Effector memory CD8-positive, alpha-beta T cell (primary cell): ENCODE measurements around the gene DIP2B.
A peak's percentile ranks its signal among the peaks of the same experiment; 100 is the strongest.
"Not testable (repeated sequence)": the region's sequence is repeated elsewhere in the genome, so short reads cannot be mapped to it uniquely, and the experiment has no call there.

Experiments used
- ATAC-seq: fragments of 150-1000 bp; cut with Tn5 transposase; replicated peaks from 2 replicates; pipeline ENCODE4 v1.10.0; 2021; ENCODE audit warnings: mild to moderate bottlenecking, moderate library complexity
- DNase-seq, 3 experiments: peaks; one replicate each; pipeline ENCODE4 v3.0.0; 2021
- H3K27ac Mint-ChIP-seq, 2 donors: one replicate each; pipeline ENCODE4 v1.8.0; 2022; ENCODE audit warnings: mild to moderate bottlenecking in 2 of 2, mixed read lengths in 2 of 2, moderate library complexity in 2 of 2
- H3K27me3 Mint-ChIP-seq, 2 donors: one replicate each; pipeline ENCODE4 v1.8.0; 2022; ENCODE audit warnings: mixed read lengths in 2 of 2
- H3K36me3 Mint-ChIP-seq: one replicate; pipeline ENCODE4 v1.8.0; 2022; ENCODE audit warnings: mild to moderate bottlenecking, moderate library complexity, mixed read lengths; ENCODE audit not compliant: insufficient read depth
- H3K4me1 Mint-ChIP-seq, 2 donors: one replicate each; pipeline ENCODE4 v1.8.0; 2022; ENCODE audit warnings: low read depth in 2 of 2, mixed read lengths in 2 of 2
- H3K4me3 Mint-ChIP-seq, 2 donors: one replicate each; pipeline ENCODE4 v1.8.0; 2022; ENCODE audit warnings: mild to moderate bottlenecking in 2 of 2, mixed read lengths in 2 of 2, moderate library complexity in 2 of 2
- H3K9me3 Mint-ChIP-seq, 2 donors: one replicate each; pipeline ENCODE4 v1.8.0; 2022; ENCODE audit warnings: mixed read lengths in 2 of 2
- total RNA-seq, 9 experiments: gene quantifications; one replicate each; lab custom pipeline; 2026; lab: John Stamatoyannopoulos, UW

The DIP2B gene, protein sequence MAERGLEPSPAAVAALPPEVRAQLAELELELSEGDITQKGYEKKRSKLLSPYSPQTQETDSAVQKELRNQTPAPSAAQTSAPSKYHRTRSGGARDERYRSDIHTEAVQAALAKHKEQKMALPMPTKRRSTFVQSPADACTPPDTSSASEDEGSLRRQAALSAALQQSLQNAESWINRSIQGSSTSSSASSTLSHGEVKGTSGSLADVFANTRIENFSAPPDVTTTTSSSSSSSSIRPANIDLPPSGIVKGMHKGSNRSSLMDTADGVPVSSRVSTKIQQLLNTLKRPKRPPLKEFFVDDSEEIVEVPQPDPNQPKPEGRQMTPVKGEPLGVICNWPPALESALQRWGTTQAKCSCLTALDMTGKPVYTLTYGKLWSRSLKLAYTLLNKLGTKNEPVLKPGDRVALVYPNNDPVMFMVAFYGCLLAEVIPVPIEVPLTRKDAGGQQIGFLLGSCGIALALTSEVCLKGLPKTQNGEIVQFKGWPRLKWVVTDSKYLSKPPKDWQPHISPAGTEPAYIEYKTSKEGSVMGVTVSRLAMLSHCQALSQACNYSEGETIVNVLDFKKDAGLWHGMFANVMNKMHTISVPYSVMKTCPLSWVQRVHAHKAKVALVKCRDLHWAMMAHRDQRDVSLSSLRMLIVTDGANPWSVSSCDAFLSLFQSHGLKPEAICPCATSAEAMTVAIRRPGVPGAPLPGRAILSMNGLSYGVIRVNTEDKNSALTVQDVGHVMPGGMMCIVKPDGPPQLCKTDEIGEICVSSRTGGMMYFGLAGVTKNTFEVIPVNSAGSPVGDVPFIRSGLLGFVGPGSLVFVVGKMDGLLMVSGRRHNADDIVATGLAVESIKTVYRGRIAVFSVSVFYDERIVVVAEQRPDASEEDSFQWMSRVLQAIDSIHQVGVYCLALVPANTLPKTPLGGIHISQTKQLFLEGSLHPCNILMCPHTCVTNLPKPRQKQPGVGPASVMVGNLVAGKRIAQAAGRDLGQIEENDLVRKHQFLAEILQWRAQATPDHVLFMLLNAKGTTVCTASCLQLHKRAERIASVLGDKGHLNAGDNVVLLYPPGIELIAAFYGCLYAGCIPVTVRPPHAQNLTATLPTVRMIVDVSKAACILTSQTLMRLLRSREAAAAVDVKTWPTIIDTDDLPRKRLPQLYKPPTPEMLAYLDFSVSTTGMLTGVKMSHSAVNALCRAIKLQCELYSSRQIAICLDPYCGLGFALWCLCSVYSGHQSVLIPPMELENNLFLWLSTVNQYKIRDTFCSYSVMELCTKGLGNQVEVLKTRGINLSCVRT (N-terminal part only)
- total RNA-seq: 66.9 to 146 (median 112) reads per million in 9 experiments

DNA sequence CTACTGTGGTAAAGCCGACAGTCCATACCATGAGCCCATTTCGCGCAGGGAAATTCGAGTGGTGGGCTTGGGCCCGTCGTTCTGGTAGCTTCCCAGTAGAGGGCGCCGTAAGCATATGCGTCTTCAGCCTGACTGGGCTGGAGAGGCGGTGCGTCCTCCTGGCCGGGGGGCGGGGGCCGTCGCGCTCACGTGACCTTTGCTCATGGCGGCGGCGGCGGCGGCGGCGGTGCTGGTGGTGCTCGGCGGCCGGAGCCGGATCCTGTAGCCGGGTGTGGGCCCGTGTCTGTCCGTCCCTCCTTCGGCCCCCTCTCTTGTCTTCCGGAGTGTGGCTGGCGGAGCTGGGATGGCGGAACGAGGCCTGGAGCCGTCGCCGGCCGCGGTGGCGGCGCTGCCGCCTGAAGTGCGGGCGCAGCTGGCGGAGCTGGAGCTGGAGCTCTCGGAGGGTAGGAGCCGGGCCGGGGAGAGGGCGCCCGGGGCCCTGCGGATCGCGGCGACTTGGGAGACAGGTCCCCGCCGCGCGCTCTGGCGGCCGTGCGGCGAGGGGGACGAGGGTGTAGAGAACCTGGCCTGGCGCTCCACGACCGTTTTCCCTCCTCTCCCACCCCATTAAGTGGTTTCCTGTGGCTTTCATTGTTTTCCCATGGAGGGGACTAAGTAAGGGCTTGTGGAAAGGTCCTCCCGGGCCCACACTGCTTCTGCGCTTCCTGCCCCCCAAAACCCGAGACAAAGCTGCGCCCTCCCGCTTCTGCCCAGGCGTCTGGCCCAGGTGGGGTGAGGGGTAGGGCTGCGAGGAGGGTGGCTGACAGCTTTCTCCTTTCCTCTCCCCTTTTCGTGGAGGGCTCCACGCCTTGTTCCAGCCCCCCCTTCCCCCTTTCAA, at the start of gene DIP2B:
Gene DIP2B, plus strand, starts transcription at position 188 of the 877 bp plus-strand sequence. Its CDS starts 156 bp downstream, at position 344.
- Mint-ChIP-seq H3K36me3 (peaks cover 8% of the 10 kb centered on the region), H3K27ac (peak within 1 kb of the TSS; percentile 88 to 90), H3K27me3 (no peaks in the 10 kb centered on the region), H3K9me3 (no peaks in the 10 kb centered on the region), H3K4me3 (peak within 1 kb of the TSS; percentile 95), H3K4me1 (peaks cover 29 to 41% of the 10 kb centered on the region in 2 donors)
- ATAC-seq (peak; percentile 91), DNase-seq (peak; percentile 95 to 97 (median 96))

DNA sequence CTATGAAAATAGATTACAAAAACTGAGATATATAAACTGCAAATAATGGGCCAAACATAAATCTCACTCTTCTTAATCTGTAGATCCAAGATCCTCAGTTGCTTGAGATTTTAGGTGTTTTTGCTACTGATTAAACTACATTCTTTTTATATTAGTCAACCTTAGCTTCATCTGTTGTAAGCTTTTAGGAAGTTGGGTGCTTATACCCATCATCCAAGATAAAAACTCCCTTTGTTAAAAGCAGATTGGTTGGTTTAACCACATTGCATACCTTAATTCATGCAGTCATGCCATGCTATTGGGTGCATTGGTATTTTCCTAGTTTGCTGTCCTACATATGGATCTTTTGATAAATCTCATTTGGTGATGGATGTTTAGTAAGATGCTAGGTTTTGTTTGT, 46.2 kb upstream of the DIP2B start:
- ATAC-seq (no peak), DNase-seq (no peak)
- peaks cover 36% of the 10 kb centered on the region for H3K36me3 Mint-ChIP-seq
- H3K27ac Mint-ChIP-seq: no peak overlapping the region
- no peaks in the 10 kb centered on the region for H3K9me3 Mint-ChIP-seq
- H3K4me3 Mint-ChIP-seq: no peak overlapping the region
- no peaks in the 10 kb centered on the region for H3K4me1 Mint-ChIP-seq
- no peaks in the 10 kb centered on the region for H3K27me3 Mint-ChIP-seq

DNA sequence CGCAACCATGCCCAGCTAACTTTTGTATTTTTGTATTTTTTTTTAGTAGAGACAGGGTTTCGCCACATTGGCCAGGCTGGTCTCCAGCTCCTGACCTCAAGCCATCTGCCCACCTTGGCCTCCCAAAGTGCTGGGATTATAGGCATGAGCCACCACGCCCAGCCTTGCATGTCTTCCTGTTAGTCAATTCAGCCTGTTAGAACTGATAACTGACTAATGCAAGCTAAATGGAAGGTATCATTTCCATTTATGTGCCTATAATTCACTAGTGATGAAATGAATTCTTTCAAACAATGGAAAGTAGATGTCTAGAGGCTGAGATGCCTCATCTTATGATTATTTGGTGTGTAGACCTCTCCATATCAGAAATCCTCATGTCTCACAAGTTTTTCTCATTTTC, 37.3 kb upstream of the DIP2B start:
- no peak overlapping the region for H3K4me3 Mint-ChIP-seq
- H3K4me1 Mint-ChIP-seq: no peaks in the 10 kb centered on the region
- no peak for DNase-seq
- peaks cover 57% of the 10 kb centered on the region for H3K36me3 Mint-ChIP-seq
- ATAC-seq: no peak
- peak overlapping the region in 1 of 2 donors; percentile 30 for H3K27ac Mint-ChIP-seq
- H3K27me3 Mint-ChIP-seq: no peaks in the 10 kb centered on the region
- no peaks in the 10 kb centered on the region for H3K9me3 Mint-ChIP-seq

DNA sequence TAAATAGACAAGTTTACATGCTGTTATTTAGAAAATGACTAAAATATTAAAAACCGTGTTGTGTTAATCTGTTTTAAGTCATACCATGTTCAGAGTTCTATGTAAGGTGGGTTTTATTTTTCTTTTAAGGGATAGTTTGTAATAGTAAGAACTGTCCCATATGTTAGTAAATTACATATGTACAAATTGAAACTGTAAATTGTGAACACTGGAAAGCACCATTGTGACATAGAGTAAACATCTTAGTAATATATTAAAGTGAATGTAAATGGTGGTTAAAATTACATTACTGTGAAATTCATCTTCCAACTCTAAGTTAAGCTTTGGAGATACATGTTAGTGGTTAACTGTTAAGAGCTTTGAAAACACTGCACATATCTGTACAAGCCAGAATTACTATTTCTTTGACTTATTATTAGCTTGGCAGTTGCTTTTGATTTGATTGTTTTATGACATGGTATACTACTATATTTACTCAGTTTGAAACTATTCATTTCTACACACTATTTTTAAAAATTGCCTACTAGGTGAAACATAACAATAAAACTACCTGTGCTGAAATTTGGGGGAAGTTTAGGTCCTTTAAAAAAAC, 27.4 kb upstream of the DIP2B start:
- Mint-ChIP-seq H3K27me3 (no peaks in the 10 kb centered on the region), H3K4me1 (no peaks in the 10 kb centered on the region), H3K27ac (no peak overlapping the region), H3K36me3 (peaks cover 51% of the 10 kb centered on the region), H3K9me3 (no peaks in the 10 kb centered on the region), H3K4me3 (no peak overlapping the region)
- ATAC-seq (no peak), DNase-seq (no peak)

DNA sequence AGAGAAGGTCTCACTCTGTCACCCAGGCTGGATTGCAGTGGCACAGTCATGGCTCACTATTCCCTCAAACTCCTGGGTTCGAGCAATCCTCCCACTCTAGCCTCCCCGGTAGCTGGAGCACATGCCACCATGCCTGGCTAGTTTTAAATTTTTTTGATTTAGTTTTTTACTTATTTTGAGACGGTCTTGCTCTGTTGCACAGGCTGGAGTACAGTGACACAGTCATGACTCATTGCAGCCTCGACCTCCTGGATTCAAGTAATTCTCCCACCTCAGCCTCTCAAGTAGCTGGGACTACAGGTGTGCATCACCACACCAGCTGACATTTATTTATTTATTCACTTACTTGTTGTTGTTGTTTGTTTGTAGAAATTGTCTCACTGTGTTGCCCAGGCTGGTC, 22.2 kb upstream of the DIP2B start:
- DNase-seq (no peak), ATAC-seq (no peak)
- Mint-ChIP-seq H3K27ac (no peak overlapping the region), H3K9me3 (no peaks in the 10 kb centered on the region), H3K4me3 (no peak overlapping the region), H3K36me3 (peaks cover 5% of the 10 kb centered on the region), H3K4me1 (no peaks in the 10 kb centered on the region), H3K27me3 (no peaks in the 10 kb centered on the region)

DNA sequence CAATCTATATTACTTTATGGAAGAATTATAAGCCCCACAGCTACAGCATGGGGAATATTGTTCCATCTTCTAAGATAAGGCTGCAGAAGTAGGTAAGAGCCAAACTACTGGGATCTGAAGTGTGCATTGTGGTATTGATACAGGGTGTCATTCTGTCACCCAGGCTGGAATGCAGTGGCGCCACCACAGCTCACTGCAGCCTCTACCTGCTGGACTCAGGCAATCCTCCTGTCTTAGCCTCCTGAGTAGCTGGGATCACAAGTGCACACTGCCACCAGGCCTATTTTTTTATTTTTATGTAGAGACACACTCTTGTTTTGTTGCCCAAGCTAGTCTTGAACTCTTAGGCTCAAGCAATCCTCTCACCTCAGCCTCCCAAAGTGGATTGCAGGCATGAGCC, 21.3 kb upstream of the DIP2B start:
- Mint-ChIP-seq H3K36me3 (peaks cover 5% of the 10 kb centered on the region), H3K9me3 (no peaks in the 10 kb centered on the region), H3K4me3 (no peak overlapping the region), H3K27me3 (no peaks in the 10 kb centered on the region), H3K4me1 (no peaks in the 10 kb centered on the region), H3K27ac (no peak overlapping the region)
- DNase-seq (no peak), ATAC-seq (no peak)

DNA sequence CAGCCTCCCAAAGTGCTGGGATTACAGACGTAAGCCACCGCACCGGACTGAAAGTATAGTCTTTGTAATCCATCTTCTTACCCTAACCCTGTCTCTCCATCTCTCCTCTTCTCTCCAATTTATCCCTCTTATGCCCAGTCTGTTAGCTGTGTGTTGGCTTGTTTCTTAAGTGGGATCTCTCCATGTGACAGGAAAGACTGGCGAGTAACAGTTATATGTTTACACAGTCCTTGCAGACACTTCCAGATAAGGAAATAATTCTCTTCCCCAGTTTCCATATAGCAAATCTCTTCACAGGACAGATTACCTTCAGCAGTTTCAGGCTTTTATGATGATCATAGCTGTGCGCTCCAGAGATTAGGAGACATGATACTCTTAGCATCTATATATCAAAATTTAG, 16.0 kb upstream of the DIP2B start:
- Mint-ChIP-seq H3K27me3 (no peaks in the 10 kb centered on the region), H3K27ac (no peak overlapping the region), H3K4me3 (no peak overlapping the region), H3K9me3 (peaks cover 0 to 4% of the 10 kb centered on the region in 2 donors), H3K4me1 (no peaks in the 10 kb centered on the region), H3K36me3 (no peaks in the 10 kb centered on the region)
- ATAC-seq (no peak), DNase-seq (no peak)

DNA sequence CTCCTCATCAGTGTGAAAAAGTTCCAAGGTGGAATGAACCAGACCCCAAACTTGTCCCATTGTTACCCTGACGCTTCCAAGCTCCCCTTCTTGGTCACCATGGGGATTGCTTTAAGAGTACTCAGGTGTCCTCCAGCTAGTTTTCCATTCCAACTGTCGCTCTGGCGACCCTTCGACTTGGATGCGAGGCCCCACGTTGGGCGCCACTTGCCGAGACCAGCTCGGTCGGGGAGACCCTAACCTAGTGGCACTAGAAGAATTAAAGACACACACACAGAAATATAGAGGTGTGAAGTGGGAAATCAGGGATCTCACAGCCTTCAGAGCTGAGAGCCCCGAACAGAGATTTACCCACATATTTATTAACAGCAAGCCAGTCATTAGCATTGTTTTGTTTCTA, 6.7 kb upstream of the DIP2B start:
- Mint-ChIP-seq H3K27me3 (peaks cover 9 to 22% of the 10 kb centered on the region in 2 donors), H3K27ac (peak overlapping the region in 1 of 2 donors; percentile 55), H3K9me3 (peaks cover 10 to 18% of the 10 kb centered on the region in 2 donors)
- ATAC-seq, H3K36me3 Mint-ChIP-seq, H3K4me3 Mint-ChIP-seq, H3K4me1 Mint-ChIP-seq, DNase-seq: not testable (repeated sequence)

DNA sequence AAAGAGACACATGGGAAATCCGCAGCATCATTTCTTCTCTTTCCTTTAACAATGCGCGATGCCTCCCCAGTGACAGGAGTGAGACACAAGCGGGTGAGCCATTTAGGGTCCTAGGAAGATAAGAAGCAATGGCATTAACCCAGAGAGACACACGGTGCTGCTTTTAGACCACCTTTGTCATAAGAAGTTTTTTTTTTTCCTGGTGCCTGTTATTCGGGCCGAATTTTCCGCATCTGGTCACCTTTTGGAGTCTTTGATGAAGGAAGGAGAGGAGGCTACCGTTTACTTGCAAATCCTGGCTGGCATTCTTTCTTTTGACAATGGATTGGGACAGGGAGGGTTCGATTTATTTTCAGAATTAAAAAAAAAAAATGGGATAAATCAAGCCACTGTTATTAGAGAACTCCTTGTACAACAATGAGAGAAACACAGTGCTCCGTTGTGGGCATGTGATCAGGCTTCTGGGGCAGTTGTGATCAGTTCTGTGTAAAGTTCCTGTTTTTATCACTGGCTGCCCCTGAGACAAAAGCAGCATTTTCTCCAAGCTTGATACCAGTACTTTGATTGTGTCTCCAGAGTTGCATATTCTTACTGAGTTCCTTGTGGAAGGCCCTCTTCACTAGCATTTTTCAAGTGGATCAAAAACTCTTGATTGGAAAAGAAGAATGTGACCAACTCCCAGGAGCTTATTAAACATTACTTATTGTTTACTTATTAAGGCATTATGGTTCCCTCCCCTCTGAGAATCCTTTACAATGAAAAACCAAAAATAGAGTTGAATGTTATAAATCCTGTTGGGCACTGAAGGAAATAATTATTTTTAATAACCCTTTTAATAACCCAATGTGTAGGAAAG, 1.1 kb downstream of the DIP2B start:
- DNase-seq: no peak
- peak overlapping the region; percentile 95 for H3K4me3 Mint-ChIP-seq
- H3K27ac Mint-ChIP-seq: peak overlapping the region; percentile 88 to 90
- H3K9me3 Mint-ChIP-seq: no peaks in the 10 kb centered on the region
- H3K36me3 Mint-ChIP-seq: peaks cover 8% of the 10 kb centered on the region
- ATAC-seq: no peak
- no peaks in the 10 kb centered on the region for H3K27me3 Mint-ChIP-seq
- peaks cover 29 to 41% of the 10 kb centered on the region in 2 donors for H3K4me1 Mint-ChIP-seq

DNA sequence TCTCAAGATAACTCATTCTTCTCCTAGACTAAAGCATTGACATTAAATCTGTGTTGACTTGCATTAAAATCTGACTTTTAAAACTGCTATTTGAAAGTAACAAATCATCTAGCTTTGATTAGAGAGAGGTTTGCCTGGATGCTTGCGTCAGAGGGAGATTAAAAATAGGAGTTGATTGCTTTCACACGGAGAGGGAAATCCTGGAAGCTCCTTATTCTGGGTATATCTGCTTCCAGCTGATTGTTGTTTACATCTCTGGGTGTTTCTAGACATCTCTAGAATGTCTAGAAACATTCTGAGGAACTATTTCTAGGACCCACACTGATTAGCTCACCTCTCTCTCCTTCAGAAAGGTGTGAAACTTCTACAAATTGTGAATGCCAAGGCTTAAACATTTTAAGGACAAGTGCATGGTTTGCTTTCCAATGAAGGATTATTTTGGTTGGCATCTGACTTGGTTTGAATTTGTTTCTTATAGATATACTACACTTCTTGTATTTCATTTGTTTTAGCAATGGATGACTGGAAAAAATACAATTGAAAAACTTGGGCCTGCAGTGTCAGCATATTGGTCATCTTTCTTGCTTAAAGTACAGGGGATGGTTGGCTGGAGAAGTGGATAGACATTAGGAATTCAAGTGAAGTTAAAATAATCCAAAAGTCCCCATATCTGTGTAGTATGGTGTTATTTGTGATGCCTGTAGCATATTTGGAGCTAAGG, 2.1 kb downstream of the DIP2B start:
- peak overlapping the region in 1 of 2 donors; percentile 27 for H3K27ac Mint-ChIP-seq
- no peaks in the 10 kb centered on the region for H3K27me3 Mint-ChIP-seq
- H3K4me1 Mint-ChIP-seq: peaks cover 29 to 41% of the 10 kb centered on the region in 2 donors
- no peak for DNase-seq
- H3K36me3 Mint-ChIP-seq: peaks cover 5% of the 10 kb centered on the region
- peak overlapping the region; percentile 95 for H3K4me3 Mint-ChIP-seq
- no peaks in the 10 kb centered on the region for H3K9me3 Mint-ChIP-seq
- ATAC-seq: no peak

DNA sequence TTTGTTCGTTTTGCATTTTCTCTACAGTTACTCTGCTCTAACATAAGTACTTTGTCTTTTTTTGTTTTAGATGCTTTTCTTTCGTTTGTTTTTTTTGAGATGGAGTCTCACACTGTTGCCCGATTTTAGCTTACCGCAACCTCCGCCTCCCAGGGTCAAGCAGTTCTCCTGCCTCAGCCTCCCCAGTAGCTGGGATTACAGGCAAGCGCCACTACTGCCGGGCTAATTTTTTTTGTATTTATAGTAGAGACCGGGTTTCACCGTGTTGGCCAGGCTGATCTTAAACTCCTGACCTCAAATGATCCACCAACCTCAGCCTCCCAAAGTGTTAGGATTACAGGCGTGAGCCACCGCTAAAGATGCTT, 2.7 kb downstream of the DIP2B start:
- H3K4me1 Mint-ChIP-seq: peaks cover 29 to 41% of the 10 kb centered on the region in 2 donors
- H3K4me3 Mint-ChIP-seq: peak overlapping the region in 1 of 2 donors; percentile 30
- DNase-seq (no peak), ATAC-seq (no peak)
- H3K9me3 Mint-ChIP-seq: no peaks in the 10 kb centered on the region
- H3K36me3 Mint-ChIP-seq: peaks cover 4% of the 10 kb centered on the region
- no peaks in the 10 kb centered on the region for H3K27me3 Mint-ChIP-seq
- H3K27ac Mint-ChIP-seq: no peak overlapping the region
